Activated T-helper 1 cell treated with anti-CD3 and anti-CD28 coated beads, Interleukin-12 subunit alpha, Interleukin-12 subunit beta, Interleukin-2, Interleukin-4 antibody, amounts not matched to agents 30 ng/mL and 10 ng/mL and 1 ng/mL, durations not matched to agents 14 hours and 24 hours and 36 hours (primary cell): ENCODE data around the gene ATXN7. TPM values are rescaled to one million over a fixed set of nuclear protein-coding genes. Genes with fewer than 3 reads are reported as not detected.

ENCODE experiments used
- DNase-seq: peaks from one replicate; pipeline ENCODE4 v3.0.0; 2021; ENCODE audit warnings: low spot score
- H3K27ac Mint-ChIP-seq: one replicate; pipeline ENCODE4 v1.8.0; 2021; ENCODE audit warnings: mild to moderate bottlenecking, mixed read lengths
- H3K27me3 Mint-ChIP-seq: one replicate; pipeline ENCODE4 v1.8.0; 2022; ENCODE audit warnings: mild to moderate bottlenecking, moderate library complexity, mixed read lengths; ENCODE audit not compliant: insufficient read depth
- H3K36me3 Mint-ChIP-seq: one replicate; pipeline ENCODE4 v1.8.0; 2021; ENCODE audit warnings: low read depth, mixed read lengths
- H3K4me1 Mint-ChIP-seq: one replicate; pipeline ENCODE4 v1.8.0; 2021; ENCODE audit warnings: low read depth, mixed read lengths
- H3K4me3 Mint-ChIP-seq: one replicate; pipeline ENCODE4 v1.8.0; 2021; ENCODE audit warnings: mild to moderate bottlenecking, moderate library complexity, mixed read lengths
- H3K9me3 Mint-ChIP-seq: one replicate; pipeline ENCODE4 v1.8.0; 2021; ENCODE audit warnings: mixed read lengths
- intact Hi-C: fragments of 100-400 bp; cut with micrococcal nuclease; formaldehyde crosslinking; loops from one replicate; pipeline ENCODE4 v1.15.1; 2024
- total RNA-seq: library from RNA; stranded (reverse); gene quantifications from 2 replicates; pipeline ENCODE4 v1.2.3, GENCODE V29; 2022

The ATXN7 gene
- total RNA-seq, 1 donor from 2014 or later: 48.2 TPM

DNA sequence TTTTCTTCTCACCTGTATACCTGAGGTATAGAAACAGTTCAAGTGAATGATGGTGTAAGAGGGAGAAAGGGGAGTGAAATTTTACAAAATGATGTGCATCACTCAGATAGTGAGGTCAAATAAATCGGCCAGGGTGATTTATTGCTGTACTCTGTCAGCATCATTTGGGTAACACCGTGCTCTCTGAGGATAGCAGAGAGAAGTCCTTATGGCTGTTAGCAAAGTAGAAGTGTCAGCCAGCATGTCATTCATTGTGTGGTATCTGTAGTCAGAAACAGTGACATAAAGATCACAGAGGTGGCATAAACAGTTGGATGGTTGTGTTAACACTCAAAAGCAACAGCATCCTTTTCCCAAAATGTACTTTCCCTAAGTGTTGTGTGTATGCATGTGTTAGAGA lies 106.2 kb downstream of the ATXN7 start:
- peak overlapping the region; percentile 81 for H3K4me3 Mint-ChIP-seq
- peaks cover 15% of the 10 kb centered on the region for H3K36me3 Mint-ChIP-seq
- H3K9me3 Mint-ChIP-seq: no peaks in the 10 kb centered on the region
- no peak for DNase-seq
- peak overlapping the region; percentile 92 for H3K27ac Mint-ChIP-seq
- no peaks in the 10 kb centered on the region for H3K27me3 Mint-ChIP-seq
- intact Hi-C loops: loop anchor here (1.0 to 5.0 kb wide), 2 partner anchors 8 to 108 kb away; partner anchors contain the start of genes ATXN7 and THOC7
- H3K4me1 Mint-ChIP-seq: peaks cover 92% of the 10 kb centered on the region

DNA sequence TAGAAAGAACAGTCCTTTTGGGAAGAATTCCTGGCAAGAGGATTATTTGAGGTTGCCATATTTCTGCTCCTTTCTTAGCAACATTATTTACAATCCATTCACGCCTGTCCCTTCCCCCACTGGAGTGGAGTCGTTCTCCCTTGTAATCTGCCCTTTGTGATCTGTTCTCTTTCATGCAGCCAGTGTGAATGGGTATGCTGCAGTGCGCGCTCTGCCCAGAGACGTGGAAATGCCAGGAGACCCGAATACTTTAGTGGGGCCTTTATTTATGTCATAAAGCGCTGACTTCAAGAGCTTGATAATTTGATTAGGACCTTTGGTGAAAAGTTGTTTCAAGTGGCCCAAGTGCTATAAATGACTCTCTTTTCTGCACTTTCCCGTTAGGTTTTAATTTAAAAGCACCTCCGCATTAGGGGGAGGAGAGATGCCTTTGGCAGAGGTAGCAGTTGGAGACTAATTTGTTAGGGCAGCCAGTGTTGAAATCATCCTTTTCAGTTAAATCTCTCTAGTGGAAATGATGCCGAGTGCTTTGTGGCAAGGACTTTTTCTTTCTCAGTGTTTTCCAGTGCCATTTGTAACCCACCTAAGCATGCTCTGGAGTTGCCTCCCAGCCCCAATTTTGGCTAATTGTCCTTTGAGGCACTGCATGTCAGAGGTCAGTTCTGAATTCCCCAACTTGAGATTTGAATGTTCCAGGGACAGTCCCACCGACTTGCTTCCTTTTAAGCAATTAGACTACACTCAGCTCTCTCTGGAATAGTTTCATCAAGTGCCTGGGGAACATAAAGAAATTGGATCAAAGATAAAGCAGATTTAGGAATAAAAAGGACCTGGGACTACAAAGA lies 107.2 kb downstream of the ATXN7 start:
- no peak for DNase-seq
- peak overlapping the region; percentile 84 for H3K27ac Mint-ChIP-seq
- peak overlapping the region; percentile 81 for H3K4me3 Mint-ChIP-seq
- peaks cover 90% of the 10 kb centered on the region for H3K4me1 Mint-ChIP-seq
- intact Hi-C loops: loop anchor here (1.0 kb wide), 1 partner anchor 9 kb away; no protein-coding TSS in a partner anchor
- H3K9me3 Mint-ChIP-seq: no peaks in the 10 kb centered on the region
- H3K36me3 Mint-ChIP-seq: peaks cover 18% of the 10 kb centered on the region
- no peaks in the 10 kb centered on the region for H3K27me3 Mint-ChIP-seq

DNA sequence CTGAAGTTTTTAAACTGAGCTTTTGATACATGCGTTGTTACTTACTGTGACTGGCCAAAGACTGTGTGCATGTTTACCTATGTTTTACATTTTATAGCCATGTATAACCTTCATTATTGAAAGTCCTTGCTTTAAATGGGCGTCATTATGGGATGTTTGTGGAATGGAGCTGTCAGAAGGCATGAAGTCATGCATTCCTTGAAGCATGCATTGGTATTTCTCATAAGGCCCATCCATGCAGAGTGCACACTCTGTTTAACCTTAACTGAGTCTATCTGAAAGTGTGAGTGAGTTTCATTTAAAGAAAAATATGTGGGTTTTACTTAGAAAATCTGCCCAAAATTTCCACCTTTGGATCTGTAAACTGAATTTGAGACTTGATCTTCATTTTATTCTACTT lies 108.5 kb downstream of the ATXN7 start:
- peaks cover 21% of the 10 kb centered on the region for H3K36me3 Mint-ChIP-seq
- H3K4me1 Mint-ChIP-seq: peaks cover 90% of the 10 kb centered on the region
- DNase-seq: no peak
- intact Hi-C loops: no loop called here
- H3K27me3 Mint-ChIP-seq: no peaks in the 10 kb centered on the region
- H3K27ac Mint-ChIP-seq: peak overlapping the region; percentile 69
- H3K4me3 Mint-ChIP-seq: peak overlapping the region; percentile 4
- no peaks in the 10 kb centered on the region for H3K9me3 Mint-ChIP-seq

DNA sequence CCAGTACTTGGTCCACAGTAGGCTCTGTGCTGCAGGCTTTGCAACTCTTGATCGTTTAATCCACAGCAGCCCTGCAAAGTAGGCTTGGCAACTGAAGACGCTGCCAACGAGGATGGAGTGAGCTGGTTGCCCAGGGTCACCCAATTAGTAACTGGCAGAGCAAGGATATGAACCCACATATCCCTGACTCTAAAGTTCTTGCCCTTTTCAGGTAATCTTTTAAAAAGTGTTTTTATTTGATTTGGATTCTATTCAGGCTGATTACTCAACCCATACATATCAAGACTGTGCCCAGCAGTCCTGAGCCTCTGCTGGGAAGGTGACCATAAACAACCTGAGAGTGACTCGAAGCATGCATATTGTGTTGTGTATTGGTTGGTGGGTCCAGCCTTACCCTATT lies 109.3 kb downstream of the ATXN7 start:
- DNase-seq: no peak
- Mint-ChIP-seq H3K4me3 (no peak overlapping the region), H3K4me1 (peaks cover 90% of the 10 kb centered on the region), H3K36me3 (peaks cover 19% of the 10 kb centered on the region), H3K27me3 (no peaks in the 10 kb centered on the region), H3K9me3 (no peaks in the 10 kb centered on the region), H3K27ac (no peak overlapping the region)
- intact Hi-C loops: no loop called here

DNA sequence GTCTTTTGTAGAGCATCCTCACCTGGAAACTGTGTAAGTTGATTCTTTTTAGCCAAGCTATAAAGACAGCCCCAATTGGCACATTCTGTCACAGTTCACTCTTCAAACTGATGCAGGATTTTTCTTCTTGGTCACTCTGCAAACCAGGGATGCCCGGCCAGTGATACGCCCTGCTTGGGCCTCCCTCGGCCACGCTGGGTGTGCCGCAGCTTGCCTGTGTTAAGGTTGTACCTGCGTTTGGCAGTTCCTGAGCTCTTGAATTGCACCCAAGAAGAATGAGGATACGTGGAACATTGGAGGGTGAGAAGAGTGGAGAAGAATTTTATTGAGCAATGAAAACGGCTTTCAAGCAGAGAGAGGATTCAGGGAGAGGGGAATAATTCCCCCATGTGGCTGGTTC lies 109.7 kb downstream of the ATXN7 start:
- peaks cover 19% of the 10 kb centered on the region for H3K36me3 Mint-ChIP-seq
- no peak for DNase-seq
- intact Hi-C loops: no loop called here
- no peak overlapping the region for H3K27ac Mint-ChIP-seq
- no peaks in the 10 kb centered on the region for H3K9me3 Mint-ChIP-seq
- H3K4me1 Mint-ChIP-seq: peaks cover 90% of the 10 kb centered on the region
- no peaks in the 10 kb centered on the region for H3K27me3 Mint-ChIP-seq
- no peak overlapping the region for H3K4me3 Mint-ChIP-seq

DNA sequence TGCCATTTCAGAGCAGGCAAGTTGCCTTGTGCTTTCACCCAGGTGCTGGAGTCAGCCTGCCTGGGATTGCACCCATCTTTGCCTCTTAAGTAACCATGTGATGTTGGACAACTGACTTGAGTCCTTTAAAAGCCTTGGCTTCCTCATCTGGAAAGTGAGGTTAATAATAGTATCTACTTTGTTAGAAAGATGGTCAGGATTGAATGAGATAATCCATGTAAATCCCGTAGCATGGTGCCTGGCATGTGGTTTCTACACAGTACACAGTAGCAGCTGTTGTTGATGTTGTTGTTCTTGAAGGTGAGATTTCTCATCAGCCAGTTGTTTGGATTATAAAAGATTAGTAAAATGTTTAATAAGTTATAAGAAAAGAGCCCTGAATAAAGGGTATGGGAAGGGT lies 110.8 kb downstream of the ATXN7 start:
- DNase-seq: no peak
- H3K27ac Mint-ChIP-seq: no peak overlapping the region
- H3K4me3 Mint-ChIP-seq: no peak overlapping the region
- H3K9me3 Mint-ChIP-seq: no peaks in the 10 kb centered on the region
- intact Hi-C loops: no loop called here
- H3K27me3 Mint-ChIP-seq: no peaks in the 10 kb centered on the region
- peaks cover 90% of the 10 kb centered on the region for H3K4me1 Mint-ChIP-seq
- H3K36me3 Mint-ChIP-seq: peaks cover 21% of the 10 kb centered on the region

DNA sequence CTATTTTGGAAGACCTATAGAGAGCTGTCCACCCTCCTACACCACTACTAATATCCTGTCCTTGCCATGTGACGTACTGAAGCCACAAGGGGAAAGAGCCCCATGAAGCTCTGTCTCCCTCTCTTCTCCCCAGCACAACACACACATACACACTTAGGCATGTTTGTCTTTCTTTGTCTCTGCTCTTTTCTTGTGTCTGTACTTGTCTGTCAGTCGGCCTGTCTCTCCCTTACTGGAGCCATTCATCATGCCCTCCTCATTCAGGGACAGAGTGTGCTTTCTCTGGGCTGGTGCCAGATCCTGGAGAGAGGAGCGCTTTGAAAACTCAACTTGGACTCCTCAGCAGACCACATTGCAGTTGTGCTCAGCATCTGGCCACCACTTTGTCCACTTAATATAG lies 112.1 kb downstream of the ATXN7 start:
- no peak overlapping the region for H3K4me3 Mint-ChIP-seq
- no peaks in the 10 kb centered on the region for H3K9me3 Mint-ChIP-seq
- intact Hi-C loops: no loop called here
- peaks cover 31% of the 10 kb centered on the region for H3K36me3 Mint-ChIP-seq
- peaks cover 90% of the 10 kb centered on the region for H3K4me1 Mint-ChIP-seq
- H3K27me3 Mint-ChIP-seq: no peaks in the 10 kb centered on the region
- no peak for DNase-seq
- H3K27ac Mint-ChIP-seq: peak overlapping the region; percentile 1

DNA sequence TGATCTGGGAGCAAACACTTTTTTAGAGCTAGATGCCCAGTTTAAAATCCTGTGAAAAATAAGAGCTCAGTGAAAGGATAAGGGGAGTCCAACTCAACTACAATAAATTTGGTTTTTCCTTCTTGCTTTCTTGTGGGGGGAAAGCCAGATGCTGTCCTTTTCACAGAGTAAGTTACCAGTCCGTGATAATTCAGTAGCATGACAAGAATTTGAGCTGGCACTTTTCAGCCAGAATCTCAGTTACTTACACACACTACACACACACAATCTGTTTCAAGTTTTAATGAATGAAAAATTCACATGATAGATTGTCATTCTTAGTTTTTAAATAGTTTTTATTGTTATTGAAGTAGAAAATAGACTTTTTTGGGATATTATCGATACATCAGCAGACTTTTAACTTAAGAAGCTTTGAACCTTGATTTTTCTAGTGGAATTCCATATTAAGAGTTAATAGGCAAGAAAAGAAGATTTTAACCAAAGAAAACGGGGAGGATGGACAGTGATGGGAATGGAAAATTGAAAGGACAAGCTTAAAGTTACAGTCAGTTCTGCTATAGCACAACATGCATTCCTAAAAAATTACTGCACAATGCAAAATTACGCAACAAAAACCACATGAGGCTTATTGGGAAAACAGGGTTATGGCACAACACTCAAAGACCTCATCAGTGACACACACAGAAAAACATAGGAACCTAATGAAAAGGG lies 112.6 kb downstream of the ATXN7 start:
- no peak overlapping the region for H3K27ac Mint-ChIP-seq
- intact Hi-C loops: no loop called here
- no peaks in the 10 kb centered on the region for H3K9me3 Mint-ChIP-seq
- peaks cover 85% of the 10 kb centered on the region for H3K4me1 Mint-ChIP-seq
- no peaks in the 10 kb centered on the region for H3K27me3 Mint-ChIP-seq
- no peak for DNase-seq
- peaks cover 32% of the 10 kb centered on the region for H3K36me3 Mint-ChIP-seq
- H3K4me3 Mint-ChIP-seq: no peak overlapping the region

DNA sequence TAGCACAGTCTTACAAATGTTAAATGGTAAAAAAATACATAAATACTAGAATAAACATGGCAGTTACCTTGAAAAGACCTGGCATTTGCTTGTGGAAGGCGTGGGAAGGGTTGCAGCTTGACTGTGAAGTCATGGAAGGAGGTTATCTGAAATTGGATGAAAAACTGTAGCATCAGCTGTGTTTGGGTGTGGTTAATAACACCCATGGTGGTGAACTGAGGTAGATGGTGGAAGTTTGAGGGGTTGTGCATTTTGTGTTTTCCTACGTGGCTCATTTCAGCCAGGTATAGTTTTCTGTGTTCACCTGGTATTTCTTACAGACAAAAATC lies 113.2 kb downstream of the ATXN7 start:
- intact Hi-C loops: no loop called here
- no peak overlapping the region for H3K27ac Mint-ChIP-seq
- no peak for DNase-seq
- peaks cover 33% of the 10 kb centered on the region for H3K36me3 Mint-ChIP-seq
- H3K4me1 Mint-ChIP-seq: peaks cover 82% of the 10 kb centered on the region
- H3K4me3 Mint-ChIP-seq: no peak overlapping the region
- no peaks in the 10 kb centered on the region for H3K9me3 Mint-ChIP-seq
- no peaks in the 10 kb centered on the region for H3K27me3 Mint-ChIP-seq

DNA sequence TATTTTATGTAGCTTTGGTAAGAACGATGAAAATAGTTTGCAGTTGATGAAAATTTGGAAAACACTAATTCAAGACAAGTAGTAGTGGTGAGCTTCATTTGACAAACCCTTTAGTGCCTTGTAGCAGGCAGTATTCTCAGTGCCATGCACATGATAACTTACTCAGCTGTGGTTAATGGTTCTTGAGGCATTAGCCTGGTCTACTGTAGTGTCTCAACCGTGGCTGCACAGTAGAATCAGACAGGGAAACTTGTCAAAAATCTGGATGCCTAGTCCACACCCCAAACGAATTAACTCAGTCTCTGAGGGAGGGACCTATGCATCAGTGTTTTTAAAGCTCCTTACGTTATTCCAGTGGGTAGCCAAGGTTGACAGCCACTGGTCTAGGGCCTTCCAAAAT lies 114.2 kb downstream of the ATXN7 start:
- intact Hi-C loops: loop anchor here (2.0 kb wide), 1 partner anchor 13 kb away; no protein-coding TSS in a partner anchor
- no peak overlapping the region for H3K4me3 Mint-ChIP-seq
- no peak overlapping the region for H3K27ac Mint-ChIP-seq
- peaks cover 82% of the 10 kb centered on the region for H3K4me1 Mint-ChIP-seq
- DNase-seq: no peak
- H3K36me3 Mint-ChIP-seq: peaks cover 40% of the 10 kb centered on the region
- H3K27me3 Mint-ChIP-seq: no peaks in the 10 kb centered on the region
- H3K9me3 Mint-ChIP-seq: no peaks in the 10 kb centered on the region

DNA sequence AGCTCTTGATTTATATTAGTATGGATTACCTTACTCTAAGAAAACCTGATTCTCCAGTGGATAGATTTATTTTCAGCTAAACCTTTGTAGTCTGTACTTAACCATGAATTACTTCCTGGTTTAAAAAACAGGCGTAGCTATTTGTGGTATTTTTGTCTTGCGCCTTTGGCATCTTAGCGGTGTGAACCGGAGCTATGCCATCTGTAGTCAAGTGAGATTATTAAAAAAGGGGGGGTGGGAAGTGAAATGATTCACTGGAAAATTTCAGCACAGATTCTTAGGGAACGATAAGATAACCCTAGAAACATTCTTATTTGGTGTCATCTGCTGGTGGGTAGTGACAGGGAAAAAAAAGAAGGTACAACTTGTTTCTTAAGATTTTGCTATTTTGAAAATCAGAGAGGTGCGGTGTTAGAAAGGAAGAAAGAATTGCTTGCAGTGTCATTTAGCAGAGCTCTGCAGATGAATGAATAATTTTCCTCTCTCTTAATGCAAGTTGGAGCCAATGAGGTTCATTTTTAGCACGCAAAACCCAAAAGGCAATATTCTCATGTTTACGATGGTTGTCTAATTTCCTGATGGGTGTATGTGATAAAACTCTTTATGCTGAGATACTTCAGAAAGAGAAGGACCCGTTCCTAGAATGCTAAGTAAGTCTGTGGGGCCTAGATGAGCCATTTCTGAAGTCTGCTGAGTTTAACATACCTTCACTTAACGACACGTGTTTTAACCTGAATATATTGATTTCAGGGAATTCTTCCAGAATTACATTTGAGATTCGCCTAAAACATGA lies 115.6 kb downstream of the ATXN7 start:
- Mint-ChIP-seq H3K4me1 (peaks cover 74% of the 10 kb centered on the region), H3K27ac (peak overlapping the region; percentile 84), H3K36me3 (peaks cover 38% of the 10 kb centered on the region), H3K9me3 (no peaks in the 10 kb centered on the region), H3K27me3 (no peaks in the 10 kb centered on the region), H3K4me3 (peak overlapping the region; percentile 72)
- no peak for DNase-seq
- intact Hi-C loops: loop anchor here (1.0 to 2.0 kb wide), 2 partner anchors 11 to 14 kb away; no protein-coding TSS in a partner anchor

DNA sequence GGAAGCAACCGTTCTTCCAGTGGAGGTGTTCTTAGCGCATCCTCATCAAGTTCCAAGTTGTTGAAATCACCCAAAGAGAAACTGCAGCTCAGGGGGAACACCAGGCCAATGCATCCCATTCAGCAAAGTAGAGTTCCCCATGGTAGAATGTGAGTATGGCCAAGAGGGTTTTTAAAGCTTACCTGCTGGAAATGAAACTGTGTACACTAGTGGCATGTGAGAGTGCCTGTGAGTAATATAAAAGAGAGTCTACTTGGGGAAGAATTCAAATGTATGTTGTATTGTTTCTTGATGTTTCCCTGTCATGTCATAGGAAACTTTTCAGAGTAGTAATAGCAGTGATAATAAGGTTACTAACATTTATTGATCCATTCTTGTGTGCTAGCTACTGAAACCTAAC lies 116.4 kb downstream of the ATXN7 start:
- Mint-ChIP-seq H3K27ac (peak overlapping the region; percentile 84), H3K4me3 (peak overlapping the region; percentile 72), H3K36me3 (peaks cover 39% of the 10 kb centered on the region), H3K9me3 (no peaks in the 10 kb centered on the region), H3K27me3 (no peaks in the 10 kb centered on the region), H3K4me1 (peaks cover 72% of the 10 kb centered on the region)
- intact Hi-C loops: no loop called here
- DNase-seq: no peak
